ENCODE results near the gene TAF4B. TPM values are rescaled to one million over a fixed set of nuclear protein-coding genes. Genes with fewer than 3 reads are reported as not detected.

Gene TAF4B
- total and polyA plus RNA-seq, 10 of the 15 experiments (the other 5 are each of a cell fraction or from before 2014, with no cell fraction given): 2.3 to 15.0 (median 12.2) TPM

GRCh38 chr18:26279428-26279827 is 53.2 kb downstream of the TAF4B start:
- CTCF ChIA-PET: interaction anchor here (0.6 kb wide), 1 partner anchor 90 kb away, joined by 3 read pairs; no protein-coding TSS in a partner anchor
- 96% methylated on average over 1 of the region's 1 CpG for WGBS (ENCODE audit: insufficient coverage, insufficient replicate concordance, low lambda C conversion rate, missing lambda C conversion rate)

More at GRCh38 chr18:26279428-26279827, 53.2 kb downstream of the TAF4B start:
- Histone ChIP-seq H3K79me2 (ENCODE audit: control insufficient read depth, insufficient read depth, low read length) (no peaks in the 10 kb centered on the region), H3K27ac (ENCODE audit: control insufficient read depth, insufficient read depth) (no peak overlapping the region), H3K4me3 (no peak overlapping the region), H2AFZ (ENCODE audit: control insufficient read depth, low read depth, low read length) (no peak overlapping the region), H3K9me3 (replicated peaks; ENCODE audit: control insufficient read depth, insufficient read depth, low read length) (peaks cover 3% of the 10 kb centered on the region; the same call in 2 of the 3 replicates), H3K27me3 (replicated peaks in 1 of 2; ENCODE audit: control insufficient read depth in 2 of 2, insufficient read depth in 2 of 2, low read length in 1 of 2) (no peaks in the 10 kb centered on the region), H3K4me1 (ENCODE audit: control insufficient read depth, insufficient read depth, low read length) (no peaks in the 10 kb centered on the region), H3K36me3 (ENCODE audit: control insufficient read depth in 2 of 2, insufficient read depth in 2 of 2, low read length in 1 of 2) (peaks cover 0 to 11% of the 10 kb centered on the region in 2 experiments; a peak in 2 of 4 replicates), H3K9ac (ENCODE audit: control insufficient read depth, insufficient read depth, low read length) (no peak overlapping the region), H3K4me2 (ENCODE audit: control insufficient read depth, insufficient read depth) (no peak overlapping the region), H4K20me1 (ENCODE audit: control insufficient read depth, insufficient read depth) (no peaks in the 10 kb centered on the region)
- intact Hi-C loops (cut with micrococcal nuclease; ENCODE audit: unreplicated experiment) (no loop called here), in situ Hi-C loops (cut with MboI) (no loop called here)
- ChIA-PET RAD21 (ENCODE audit: unreplicated experiment) (no interaction called here), POLR2A (no interaction called here), SMC1A (ENCODE audit: uncharacterized antibody, unreplicated experiment) (interaction anchor here (1.0 to 2.2 kb wide), 3 partner anchors 8 to 176 kb away, joined by 3 to 4 read pairs (median 4); no protein-coding TSS in a partner anchor)
- BruUV-seq (replicated peaks): no TSS peak
- DNase-seq (ENCODE audit: low read depth, low spot score) (no peak), ATAC-seq (no peak), FAIRE-seq (no peak)
- TF ChIP-seq ATF2 (IDR thresholded peaks at IDR 0.05; ENCODE audit: low read length) (no peak), HDAC2 (IDR thresholded peaks at IDR 0.05) (no peak), CHD4 (IDR thresholded peaks at IDR 0.05) (no peak), EGR1 (IDR thresholded peaks at IDR 0.05; ENCODE audit: borderline replicate concordance in 1 of 2, low read depth in 2 of 2, low read length in 2 of 2) (no peak), SMAD1 (IDR thresholded peaks at IDR 0.05; ENCODE audit: low read depth, partially characterized antibody) (no peak), STAT1 (conservative IDR thresholded peaks at IDR 0.05) (no peak), BACH1 (IDR thresholded peaks at IDR 0.05; ENCODE audit: borderline replicate concordance) (no peak), BRCA1 (IDR thresholded peaks at IDR 0.05; ENCODE audit: low read depth, low read length) (no peak), ZNF622 (IDR thresholded peaks at IDR 0.05) (no peak), MLLT1 (IDR thresholded peaks at IDR 0.05) (no peak), ATF7 (IDR thresholded peaks at IDR 0.05; ENCODE audit: low read depth) (no peak), HCFC1 (IDR thresholded peaks at IDR 0.05; ENCODE audit: low read length) (no peak), SMC3 (IDR thresholded peaks at IDR 0.05; ENCODE audit: borderline replicate concordance, low read length) (no peak), WRNIP1 (IDR thresholded peaks at IDR 0.05; ENCODE audit: borderline replicate concordance, low read depth, low read length) (no peak), CBX5 (IDR thresholded peaks at IDR 0.05; ENCODE audit: low read depth) (no peak), MYB (IDR thresholded peaks at IDR 0.05; ENCODE audit: borderline replicate concordance, low read depth, low read length) (no peak)
- TF ChIP-seq, protein P1, sequence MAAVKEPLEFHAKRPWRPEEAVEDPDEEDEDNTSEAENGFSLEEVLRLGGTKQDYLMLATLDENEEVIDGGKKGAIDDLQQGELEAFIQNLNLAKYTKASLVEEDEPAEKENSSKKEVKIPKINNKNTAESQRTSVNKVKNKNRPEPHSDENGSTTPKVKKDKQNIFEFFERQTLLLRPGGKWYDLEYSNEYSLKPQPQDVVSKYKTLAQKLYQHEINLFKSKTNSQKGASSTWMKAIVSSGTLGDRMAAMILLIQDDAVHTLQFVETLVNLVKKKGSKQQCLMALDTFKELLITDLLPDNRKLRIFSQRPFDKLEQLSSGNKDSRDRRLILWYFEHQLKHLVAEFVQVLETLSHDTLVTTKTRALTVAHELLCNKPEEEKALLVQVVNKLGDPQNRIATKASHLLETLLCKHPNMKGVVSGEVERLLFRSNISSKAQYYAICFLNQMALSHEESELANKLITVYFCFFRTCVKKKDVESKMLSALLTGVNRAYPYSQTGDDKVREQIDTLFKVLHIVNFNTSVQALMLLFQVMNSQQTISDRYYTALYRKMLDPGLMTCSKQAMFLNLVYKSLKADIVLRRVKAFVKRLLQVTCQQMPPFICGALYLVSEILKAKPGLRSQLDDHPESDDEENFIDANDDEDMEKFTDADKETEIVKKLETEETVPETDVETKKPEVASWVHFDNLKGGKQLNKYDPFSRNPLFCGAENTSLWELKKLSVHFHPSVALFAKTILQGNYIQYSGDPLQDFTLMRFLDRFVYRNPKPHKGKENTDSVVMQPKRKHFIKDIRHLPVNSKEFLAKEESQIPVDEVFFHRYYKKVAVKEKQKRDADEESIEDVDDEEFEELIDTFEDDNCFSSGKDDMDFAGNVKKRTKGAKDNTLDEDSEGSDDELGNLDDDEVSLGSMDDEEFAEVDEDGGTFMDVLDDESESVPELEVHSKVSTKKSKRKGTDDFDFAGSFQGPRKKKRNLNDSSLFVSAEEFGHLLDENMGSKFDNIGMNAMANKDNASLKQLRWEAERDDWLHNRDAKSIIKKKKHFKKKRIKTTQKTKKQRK (IDR thresholded peaks at IDR 0.05; ENCODE audit: low read depth, low read length): no peak

All from GM12878 (cell line).